ENCODE measurements around the gene RAB1B.

GRCh38 chr11:66314186-66314501 lies 45.7 kb downstream of the RAB1B start:
- TF ChIP-seq ZFP3 (CRISPR knock-in tag; IDR thresholded peaks at IDR 0.05) (no peak), CSRNP3 (CRISPR knock-in tag; IDR thresholded peaks at IDR 0.05) (no peak), PATZ1 (CRISPR knock-in tag; IDR thresholded peaks at IDR 0.05; ENCODE audit: borderline replicate concordance) (no peak), GLIS3 (CRISPR knock-in tag; IDR thresholded peaks at IDR 0.05) (no peak), BACH2 (CRISPR knock-in tag; IDR thresholded peaks at IDR 0.05; ENCODE audit: borderline replicate concordance) (no peak), ZFP30 (CRISPR knock-in tag; IDR thresholded peaks at IDR 0.05) (no peak), CSDC2 (CRISPR knock-in tag; IDR thresholded peaks at IDR 0.05) (no peak)

All from SK-N-SH treated with all-trans-retinoic acid at 6 μM for 48 hours (cell line).